GM12891 (cell line): ENCODE measurements around the gene NCF2.

Experiments
- DNase-seq: peaks from one replicate; pipeline ENCODE4 v3.0.0; 2011; ENCODE audit warnings: low spot score; ENCODE audit not compliant: insufficient read length
- FAIRE-seq: peaks from 2 replicates; lab custom pipeline; 2011; peaks lifted over from hg19 to GRCh38; lab: Jason Lieb, UNC
- PAX5 ChIP-seq: IDR thresholded peaks from 2 replicates; pipeline ENCODE4 v1.6.1; 2011; ENCODE audit warnings: low read length, moderate library complexity, mild to moderate bottlenecking; ENCODE audit not compliant: insufficient read depth, severe bottlenecking
- POLR2A ChIP-seq: IDR thresholded peaks from 2 replicates; pipeline ENCODE4 v1.6.1; 2011; ENCODE audit warnings: low read depth, low read length, control low read depth
- POLR2AphosphoS5 ChIP-seq: IDR thresholded peaks from 2 replicates; pipeline ENCODE4 v1.6.1; 2011; ENCODE audit warnings: low read depth, low read length, control low read depth
- POU2F2 ChIP-seq: IDR thresholded peaks from 2 replicates; pipeline ENCODE4 v1.6.1; 2011; ENCODE audit warnings: low read depth, mild to moderate bottlenecking, control low read depth, low read length, moderate library complexity
- SPI1 ChIP-seq: IDR thresholded peaks from 2 replicates; pipeline ENCODE4 v1.6.1; 2011; ENCODE audit warnings: low read depth, low read length, control low read depth
- TAF1 ChIP-seq: IDR thresholded peaks from 2 replicates; pipeline ENCODE4 v1.6.1; 2011; ENCODE audit warnings: low read depth, low read length, control low read depth

Gene NCF2

DNA sequence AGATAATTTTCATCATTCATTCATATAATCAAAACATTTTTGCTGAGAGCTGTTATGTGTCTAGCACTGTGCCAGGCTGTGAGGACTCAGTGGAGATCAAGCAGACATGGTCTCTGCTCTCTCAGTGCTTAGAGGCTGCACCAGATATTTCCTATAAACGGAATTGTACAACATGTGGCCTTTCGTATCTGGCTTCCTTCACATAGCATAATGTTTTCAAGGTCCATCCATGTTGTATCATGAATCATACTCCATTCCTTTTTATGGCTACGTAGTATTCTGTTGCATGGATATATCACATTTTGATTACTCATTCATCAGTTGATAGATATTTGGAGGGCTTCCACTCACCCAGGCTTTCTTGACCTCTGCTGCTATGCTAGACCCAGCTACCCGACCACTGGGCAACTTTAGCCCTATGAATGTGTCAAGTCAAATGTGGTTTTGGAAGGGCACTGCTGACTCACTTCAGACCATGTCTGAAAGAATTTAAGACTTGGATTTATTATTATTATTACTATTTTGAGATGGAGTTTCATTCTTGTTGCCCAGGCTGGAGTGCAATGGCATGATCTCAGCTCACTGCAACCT lies 18.5 kb downstream of the NCF2 start:
- TF ChIP-seq POLR2AphosphoS5 = no peak
- no peak for DNase-seq
- no peak for FAIRE-seq

GRCh38 chr1:183570451-183570850 lies 19.8 kb downstream of the NCF2 start:
- FAIRE-seq (no peak), DNase-seq (no peak)
- no peak for TF ChIP-seq POLR2AphosphoS5
- TF ChIP-seq SPI1 = no peak
- no peak for TF ChIP-seq PAX5
- TF ChIP-seq POLR2A = no peak
- no peak for TF ChIP-seq POU2F2
- TF ChIP-seq TAF1 = no peak

GRCh38 chr1:183569801-183570200 lies 20.5 kb downstream of the NCF2 start:
- no peak for TF ChIP-seq POLR2AphosphoS5
- no peak for TF ChIP-seq POU2F2
- no peak for TF ChIP-seq SPI1
- TF ChIP-seq TAF1 = no peak
- TF ChIP-seq POLR2A = no peak
- no peak for TF ChIP-seq PAX5
- FAIRE-seq (no peak), DNase-seq (no peak)

DNA sequence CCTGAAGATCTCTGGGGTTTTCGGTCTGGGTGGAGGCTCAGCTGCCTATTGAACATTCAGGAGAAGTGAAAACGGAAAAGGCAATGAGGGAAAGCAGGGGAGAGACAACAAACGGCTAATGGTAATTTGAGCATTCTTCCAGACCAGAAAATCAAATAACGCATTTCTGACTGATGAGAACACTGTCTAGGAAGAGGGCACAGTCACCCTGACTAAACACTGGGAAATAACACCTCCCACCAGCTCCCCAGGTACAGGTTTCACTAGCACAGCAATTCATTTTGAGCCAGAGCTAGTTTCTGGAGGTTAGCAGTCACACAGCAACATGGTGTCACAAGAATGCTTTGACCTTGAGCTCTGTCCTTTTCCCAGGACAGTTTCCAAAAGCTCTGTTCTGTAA lies 21.1 kb downstream of the NCF2 start:
- TF ChIP-seq PAX5 = no peak
- no peak for TF ChIP-seq SPI1
- TF ChIP-seq POU2F2 = no peak
- TF ChIP-seq TAF1 = no peak
- TF ChIP-seq POLR2A = no peak
- no peak for TF ChIP-seq POLR2AphosphoS5
- FAIRE-seq (no peak), DNase-seq (no peak)

DNA sequence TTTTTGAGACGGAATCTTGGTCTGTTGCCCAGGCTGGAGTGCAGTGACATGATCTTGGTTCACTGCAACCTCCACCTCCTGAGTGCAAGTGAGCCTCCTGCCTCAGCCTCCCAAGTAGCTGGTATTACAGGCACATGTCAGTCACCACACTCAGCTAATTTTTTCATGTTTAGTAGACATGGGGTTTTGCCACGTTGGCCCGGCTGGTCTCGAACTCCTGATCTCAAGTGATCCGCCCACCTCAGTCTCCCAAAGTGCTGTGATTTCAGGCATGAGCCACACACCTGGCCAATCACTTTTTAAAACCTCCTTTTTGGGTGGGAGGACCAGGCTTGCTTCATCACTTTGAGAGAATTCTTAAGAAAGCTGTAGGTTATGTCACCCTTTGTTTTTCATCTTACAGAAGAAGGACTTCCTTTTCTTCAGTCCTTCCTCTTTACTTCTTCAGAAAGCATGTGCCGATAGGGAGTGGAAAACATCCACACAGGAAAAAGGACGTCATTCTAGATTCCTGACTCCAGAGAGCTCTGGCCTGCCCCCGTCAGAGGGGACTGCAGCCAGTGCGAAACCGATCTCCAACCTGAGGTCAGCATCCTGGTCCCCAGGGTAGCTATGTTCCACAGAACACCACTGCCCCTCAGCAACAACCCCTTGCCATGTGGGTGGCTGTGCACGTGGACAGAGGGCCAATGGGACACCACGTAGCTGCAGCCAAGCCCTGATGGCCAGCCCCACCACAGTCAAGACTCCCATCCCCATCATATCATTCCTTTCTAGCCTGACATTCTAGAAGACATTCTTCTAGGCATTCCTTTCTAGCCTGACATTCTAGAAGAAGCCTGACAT lies 21.9 kb downstream of the NCF2 start:
- DNase-seq (no peak), FAIRE-seq (no peak)
- TF ChIP-seq TAF1 (no peak), POU2F2 (no peak), SPI1 (no peak), PAX5 (no peak), POLR2AphosphoS5 (no peak), POLR2A (no peak)

DNA sequence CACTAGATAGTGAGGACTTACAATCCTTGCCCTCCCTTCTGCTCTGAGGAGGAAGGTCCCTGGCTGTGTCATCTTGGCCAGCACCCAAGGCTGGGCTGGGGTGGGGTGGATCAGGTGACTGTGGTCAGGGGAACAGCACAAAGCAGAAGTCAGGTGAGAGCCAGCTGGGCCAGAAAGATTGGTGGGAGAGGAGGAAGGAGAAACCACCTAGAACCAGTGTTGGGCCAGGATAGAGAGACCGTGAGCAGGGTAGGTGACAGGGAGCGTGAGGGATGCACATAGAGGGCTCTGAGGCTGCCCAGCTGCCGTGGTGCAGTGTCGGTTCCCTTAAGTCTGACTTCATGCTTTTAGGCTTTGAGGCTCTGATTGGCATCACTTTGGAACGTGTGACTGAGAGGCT lies 22.7 kb downstream of the NCF2 start:
- FAIRE-seq (peak; percentile 45), DNase-seq (peak; percentile 23)
- peak; percentile 49 for TF ChIP-seq SPI1
- no peak for TF ChIP-seq POU2F2

- no peak for FAIRE-seq
- DNase-seq = no peak
- TF ChIP-seq SPI1 = no peak
- no peak; the same call in none of the 2 replicates for TF ChIP-seq POLR2AphosphoS5
- no peak for TF ChIP-seq PAX5
- no peak for TF ChIP-seq POU2F2
- TF ChIP-seq TAF1 = no peak
- no peak for TF ChIP-seq POLR2A
Observed at GRCh38 chr1:183566026-183566425, 24.2 kb downstream of the NCF2 start.

DNA sequence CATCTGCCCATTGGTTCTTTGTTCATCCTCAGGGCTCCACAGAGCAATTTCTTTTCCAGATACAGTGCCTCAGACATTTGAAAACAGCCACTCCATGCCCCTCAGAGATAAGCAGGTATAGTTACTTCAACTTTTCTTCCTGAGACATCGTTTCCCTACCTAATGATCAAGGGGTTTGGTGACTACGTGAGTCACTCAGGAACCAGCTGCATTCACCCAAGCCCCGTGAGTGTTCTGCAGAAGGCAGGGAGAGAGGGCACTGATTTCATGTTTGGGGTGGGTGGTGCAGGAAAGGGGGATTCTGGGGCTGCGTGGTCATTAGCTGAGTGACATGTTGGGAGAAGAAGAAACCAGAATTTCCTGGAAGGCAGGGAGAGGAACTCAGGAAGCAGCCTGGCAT lies 25.0 kb downstream of the NCF2 start:
- FAIRE-seq (no peak), DNase-seq (no peak)
- TF ChIP-seq POU2F2 (no peak), POLR2A (no peak), PAX5 (no peak), TAF1 (no peak), POLR2AphosphoS5 (no peak), SPI1 (no peak)

DNA sequence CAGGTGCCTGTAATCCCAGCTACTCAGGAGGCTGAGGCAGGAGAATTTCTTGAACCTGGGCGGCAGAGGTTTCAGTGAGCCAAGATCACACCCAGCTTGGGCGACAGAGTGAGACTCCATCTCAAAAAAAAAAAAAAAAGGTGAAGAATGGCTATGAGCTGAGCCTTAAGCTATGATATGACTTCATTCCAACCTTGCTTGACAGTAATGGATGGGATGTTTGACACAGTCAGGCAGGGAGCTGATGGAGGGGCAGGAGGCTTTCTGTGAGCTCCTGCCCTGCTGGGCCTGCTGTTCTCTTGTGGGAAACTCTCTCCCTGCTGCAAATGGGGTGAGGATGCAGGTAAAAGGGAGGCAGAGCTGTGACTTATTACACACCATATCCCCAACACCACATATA lies 27.6 kb downstream of the NCF2 start:
- no peak for FAIRE-seq
- TF ChIP-seq PAX5 = no peak
- TF ChIP-seq POLR2AphosphoS5 = no peak
- TF ChIP-seq POU2F2 = no peak
- no peak for TF ChIP-seq TAF1
- no peak for TF ChIP-seq POLR2A
- no peak for TF ChIP-seq SPI1

DNA sequence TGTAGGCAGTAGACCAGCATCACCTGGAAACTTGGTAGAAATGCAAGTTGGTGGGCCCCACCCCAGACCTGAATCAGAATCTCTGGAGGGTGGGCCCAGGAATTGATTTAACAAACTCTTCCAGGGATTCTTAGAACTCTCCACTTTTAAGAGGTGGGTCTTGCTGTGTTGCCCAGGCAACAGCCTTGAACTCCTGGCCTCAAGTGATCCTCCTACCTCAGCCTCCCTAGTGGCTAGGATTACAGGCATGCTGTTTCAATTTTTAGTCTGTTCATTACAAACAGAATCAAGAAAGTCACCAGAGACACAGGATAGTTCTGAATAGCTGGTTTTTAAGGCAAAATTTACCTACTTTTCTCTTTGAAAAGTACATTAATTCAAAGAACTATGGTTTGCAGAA lies 31.2 kb downstream of the NCF2 start:
- TF ChIP-seq SPI1 = no peak
- TF ChIP-seq TAF1 = no peak
- no peak for TF ChIP-seq PAX5
- no peak for TF ChIP-seq POU2F2
- no peak for TF ChIP-seq POLR2A
- no peak for TF ChIP-seq POLR2AphosphoS5
- FAIRE-seq (no peak), DNase-seq (no peak)

More for the DNA sequence above, 27.6 kb downstream of the NCF2 start:
- no peak for DNase-seq
